GM23338 (cell line): ENCODE measurements around the gene SLC6A3. TPM values are rescaled to one million over a fixed set of nuclear protein-coding genes. Genes with fewer than 3 reads are reported as not detected.
A peak's percentile ranks its signal among the peaks of the same experiment; 100 is the strongest.

ENCODE experiments used
- ATAC-seq: fragments of 200-7000 bp; cut with Tn5 transposase; 3 replicates; pipeline ENCODE4 v1.9.1; 2020
- DNase-seq: peaks from one replicate; pipeline ENCODE4 v3.0.0-alpha.2; 2015; ENCODE audit warnings: low spot score
- H2AFZ ChIP-seq: fragments of 200-600 bp; sonication (generic); 2 replicates; pipeline ENCODE4 v1.8.0; 2016; ENCODE audit warnings: antibody characterized with exemption, mild to moderate bottlenecking, moderate library complexity
- H3F3A ChIP-seq: fragments of 200-600 bp; sonication (generic); replicated peaks from 2 replicates; pipeline ENCODE4 v1.8.0; 2017; ENCODE audit warnings: antibody characterized with exemption, mixed run types, low read depth
- H3K27ac ChIP-seq: fragments of 200-600 bp; sonication (generic); 2 replicates; pipeline ENCODE4 v1.6.1; 2016; ENCODE audit warnings: low read depth
- H3K27me3 ChIP-seq: fragments of 200-600 bp; sonication (generic); 2 replicates; pipeline ENCODE4 v1.8.0; 2016; ENCODE audit warnings: mild to moderate bottlenecking, mixed run types, moderate library complexity; ENCODE audit not compliant: insufficient read depth
- H3K36me3 ChIP-seq: fragments of 200-600 bp; sonication (generic); 2 replicates; pipeline ENCODE4 v1.8.0; 2016; ENCODE audit warnings: mild to moderate bottlenecking; ENCODE audit not compliant: insufficient read depth
- H3K4me1 ChIP-seq: fragments of 200-600 bp; sonication (generic); 2 replicates; pipeline ENCODE4 v1.8.0; 2016; ENCODE audit warnings: mild to moderate bottlenecking, moderate library complexity; ENCODE audit not compliant: insufficient read depth
- H3K4me2 ChIP-seq: fragments of 200-600 bp; sonication (generic); 2 replicates; pipeline ENCODE4 v1.7.1; 2017; ENCODE audit warnings: mixed run types
- H3K4me3 ChIP-seq: fragments of 200-600 bp; sonication (generic); 2 replicates; pipeline ENCODE4 v1.6.1; 2016; ENCODE audit warnings: mixed run types
- H3K79me2 ChIP-seq: fragments of 200-600 bp; sonication (generic); replicated peaks from 2 replicates; pipeline ENCODE4 v1.8.0; 2017; ENCODE audit warnings: mild to moderate bottlenecking; ENCODE audit not compliant: insufficient read depth
- H3K9me2 ChIP-seq: fragments of 200-600 bp; sonication (generic); 2 replicates; pipeline ENCODE4 v1.8.0; 2017; ENCODE audit not compliant: insufficient read depth
- H4K20me1 ChIP-seq: fragments of 200-600 bp; sonication (generic); replicated peaks from 2 replicates; pipeline ENCODE4 v1.8.0; 2017; ENCODE audit warnings: mild to moderate bottlenecking; ENCODE audit not compliant: insufficient read depth
- H3K27ac Mint-ChIP-seq: 2 replicates; pipeline ENCODE4 v1.8.0; 2020; ENCODE audit warnings: inconsistent platforms, mild to moderate bottlenecking, moderate library complexity, mixed read lengths
- H3K27me3 Mint-ChIP-seq: 3 replicates; pipeline ENCODE4 v1.8.0; 2022; ENCODE audit warnings: low read depth, mild to moderate bottlenecking, moderate library complexity, mixed read lengths, inconsistent platforms; ENCODE audit not compliant: insufficient read depth, poor library complexity
- H3K36me3 Mint-ChIP-seq: 3 replicates; pipeline ENCODE4 v1.8.0; 2021; ENCODE audit warnings: low read depth, mild to moderate bottlenecking, inconsistent platforms, moderate library complexity, mixed read lengths
- H3K4me1 Mint-ChIP-seq: 3 replicates; pipeline ENCODE4 v1.8.0; 2020; ENCODE audit warnings: mild to moderate bottlenecking, inconsistent platforms, mixed read lengths
- H3K4me3 Mint-ChIP-seq: 3 replicates; pipeline ENCODE4 v1.8.0; 2021; ENCODE audit warnings: moderate library complexity, mild to moderate bottlenecking, inconsistent platforms, mixed read lengths
- H3K9me3 Mint-ChIP-seq: 3 replicates; pipeline ENCODE4 v1.8.0; 2020; ENCODE audit warnings: moderate library complexity, mild to moderate bottlenecking, inconsistent platforms, mixed read lengths
- CREB1 ChIP-seq: fragments of 250-450 bp; sonication (Bioruptor Pico); IDR thresholded peaks from 2 replicates; pipeline ENCODE4 v1.5.0; 2020; ENCODE audit warnings: low read depth, mild to moderate bottlenecking, moderate library complexity
- EZH2 ChIP-seq: fragments of 200-600 bp; sonication (generic); IDR thresholded peaks from one replicate; pipeline ENCODE4 v1.8.0; 2017; ENCODE audit warnings: antibody characterized with exemption, mild to moderate bottlenecking, low read depth; ENCODE audit not compliant: unreplicated experiment
- JUNB ChIP-seq: IDR thresholded peaks from one replicate; pipeline ENCODE4 v1.6.1; 2016; ENCODE audit warnings: antibody characterized with exemption; ENCODE audit not compliant: unreplicated experiment
- NANOG ChIP-seq: IDR thresholded peaks from 2 replicates; pipeline ENCODE4 v1.6.1; 2016; ENCODE audit warnings: antibody characterized with exemption, borderline replicate concordance
- ZNF114 ChIP-seq: fragments of 250-450 bp; sonication (Bioruptor Pico); IDR thresholded peaks from 2 replicates; pipeline ENCODE4 v1.5.0; 2020; ENCODE audit warnings: mild to moderate bottlenecking, moderate library complexity
- polyA plus RNA-seq: library from polyadenylated mRNA; unstranded; fragments of >200 nt; fragmentation: Nextera tagmentation; extraction: Ambion mirVana; gene quantifications from 2 replicates; pipeline ENCODE4 v1.2.1, GENCODE V29; 2016
- total RNA-seq: library from RNA; depleted of rRNA; stranded (reverse); fragments of >200 nt; shearing (Covaris generic); gene quantifications from 2 replicates; pipeline ENCODE4 v1.2.3, GENCODE V29; 2014
- TF ChIP-seq, protein P1 (sequence below), 2 experiments: fragments of 200-600 bp in 1 of 2; sonication (generic) in 1 of 2; conservative IDR thresholded peaks; 2 replicates each; pipeline versions ENCODE4 v1.5.1 to v1.6.1; 2016 to 2017; ENCODE audit warnings: antibody characterized with exemption in 2 of 2, low read depth in 2 of 2, mild to moderate bottlenecking in 2 of 2, moderate library complexity in 1 of 2
- TF ChIP-seq, protein P2 (sequence below): IDR thresholded peaks from one replicate; pipeline ENCODE4 v1.6.1; 2018; ENCODE audit warnings: antibody characterized with exemption; ENCODE audit not compliant: unreplicated experiment
- TF ChIP-seq, protein P3 (sequence below): fragments of 250-450 bp; sonication (Bioruptor Pico); IDR thresholded peaks from 2 replicates; pipeline ENCODE4 v1.5.0; 2020; ENCODE audit warnings: mild to moderate bottlenecking, moderate library complexity
- TF ChIP-seq, protein P4 (sequence below): IDR thresholded peaks from 2 replicates; pipeline ENCODE4 v1.6.1; 2016; ENCODE audit warnings: antibody characterized with exemption

SLC6A3 gene
- total and polyA plus RNA-seq, 2 experiments from 2014 or later = 0.76 to 1.0 TPM

DNA sequence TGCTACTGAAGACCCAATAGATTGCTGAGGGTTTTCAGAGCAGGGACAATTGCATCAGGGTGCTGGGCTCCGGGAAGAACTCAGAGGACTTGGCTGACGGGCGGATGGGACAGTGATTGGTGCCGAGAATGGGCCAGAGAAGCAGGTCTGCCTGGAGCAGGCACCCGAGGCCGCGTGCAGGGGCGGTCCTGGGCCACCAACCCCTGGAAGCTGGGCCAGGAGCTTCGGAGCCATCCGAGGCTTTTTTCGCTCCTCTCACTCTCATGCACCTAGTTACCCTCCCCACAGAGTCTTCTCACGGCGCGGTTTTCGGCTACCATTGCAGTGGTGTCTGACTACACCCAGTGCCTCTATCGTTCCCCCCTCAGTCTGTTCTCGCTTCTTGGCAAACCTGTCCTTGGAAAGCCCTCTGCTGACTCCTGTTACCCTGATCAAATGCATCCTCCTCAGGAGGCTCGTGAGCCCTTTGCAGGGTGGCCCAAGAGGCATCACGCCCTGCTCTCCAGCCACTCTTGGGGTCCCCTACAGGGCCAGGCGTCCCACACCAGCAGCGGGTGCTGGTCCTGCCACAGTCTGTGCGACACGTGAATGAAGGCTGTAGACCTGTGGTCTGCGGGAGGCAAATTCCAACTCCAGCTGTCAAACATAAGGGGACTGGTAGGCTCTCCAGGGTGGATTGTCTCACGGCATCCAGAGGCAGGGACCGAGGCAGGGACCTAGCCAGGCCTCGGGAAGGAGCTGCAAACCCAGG, 99.2 kb downstream of the SLC6A3 start:
- Histone ChIP-seq H3K4me3 (peak overlapping the region; percentile 98), H3K79me2 (peaks cover 17% of the 10 kb centered on the region), H3K27ac (no peak overlapping the region), H3K36me3 (peaks cover 6% of the 10 kb centered on the region; the same call in 1 of the 2 replicates), H3K9me2 (no peaks in the 10 kb centered on the region), H3F3A (no peaks in the 10 kb centered on the region), H3K4me2 (peak overlapping the region; percentile 93), H3K4me1 (peaks cover 11% of the 10 kb centered on the region), H4K20me1 (peaks cover 17% of the 10 kb centered on the region), H3K27me3 (no peaks in the 10 kb centered on the region), H2AFZ (no peak overlapping the region)
- Mint-ChIP-seq H3K36me3 (peaks cover 30% of the 10 kb centered on the region), H3K27me3 (peaks cover 3% of the 10 kb centered on the region), H3K9me3 (no peaks in the 10 kb centered on the region; the same call in 2 of the 3 replicates), H3K4me3 (peak overlapping the region; percentile 77), H3K4me1 (peaks cover 16% of the 10 kb centered on the region), H3K27ac (no peak overlapping the region)
- DNase-seq (no peak), ATAC-seq (no peak)
- no peak for TF ChIP-seq ZNF114 (CRISPR knock-in tag)
- TF ChIP-seq, protein P1, sequence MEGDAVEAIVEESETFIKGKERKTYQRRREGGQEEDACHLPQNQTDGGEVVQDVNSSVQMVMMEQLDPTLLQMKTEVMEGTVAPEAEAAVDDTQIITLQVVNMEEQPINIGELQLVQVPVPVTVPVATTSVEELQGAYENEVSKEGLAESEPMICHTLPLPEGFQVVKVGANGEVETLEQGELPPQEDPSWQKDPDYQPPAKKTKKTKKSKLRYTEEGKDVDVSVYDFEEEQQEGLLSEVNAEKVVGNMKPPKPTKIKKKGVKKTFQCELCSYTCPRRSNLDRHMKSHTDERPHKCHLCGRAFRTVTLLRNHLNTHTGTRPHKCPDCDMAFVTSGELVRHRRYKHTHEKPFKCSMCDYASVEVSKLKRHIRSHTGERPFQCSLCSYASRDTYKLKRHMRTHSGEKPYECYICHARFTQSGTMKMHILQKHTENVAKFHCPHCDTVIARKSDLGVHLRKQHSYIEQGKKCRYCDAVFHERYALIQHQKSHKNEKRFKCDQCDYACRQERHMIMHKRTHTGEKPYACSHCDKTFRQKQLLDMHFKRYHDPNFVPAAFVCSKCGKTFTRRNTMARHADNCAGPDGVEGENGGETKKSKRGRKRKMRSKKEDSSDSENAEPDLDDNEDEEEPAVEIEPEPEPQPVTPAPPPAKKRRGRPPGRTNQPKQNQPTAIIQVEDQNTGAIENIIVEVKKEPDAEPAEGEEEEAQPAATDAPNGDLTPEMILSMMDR (conservative IDR thresholded peaks at IDR 0.05; ENCODE audit: low read depth in 2 of 2) = no peak
- TF ChIP-seq CREB1 (CRISPR knock-in tag) = no peak
- no peak for TF ChIP-seq JUNB
- TF ChIP-seq, protein P2, sequence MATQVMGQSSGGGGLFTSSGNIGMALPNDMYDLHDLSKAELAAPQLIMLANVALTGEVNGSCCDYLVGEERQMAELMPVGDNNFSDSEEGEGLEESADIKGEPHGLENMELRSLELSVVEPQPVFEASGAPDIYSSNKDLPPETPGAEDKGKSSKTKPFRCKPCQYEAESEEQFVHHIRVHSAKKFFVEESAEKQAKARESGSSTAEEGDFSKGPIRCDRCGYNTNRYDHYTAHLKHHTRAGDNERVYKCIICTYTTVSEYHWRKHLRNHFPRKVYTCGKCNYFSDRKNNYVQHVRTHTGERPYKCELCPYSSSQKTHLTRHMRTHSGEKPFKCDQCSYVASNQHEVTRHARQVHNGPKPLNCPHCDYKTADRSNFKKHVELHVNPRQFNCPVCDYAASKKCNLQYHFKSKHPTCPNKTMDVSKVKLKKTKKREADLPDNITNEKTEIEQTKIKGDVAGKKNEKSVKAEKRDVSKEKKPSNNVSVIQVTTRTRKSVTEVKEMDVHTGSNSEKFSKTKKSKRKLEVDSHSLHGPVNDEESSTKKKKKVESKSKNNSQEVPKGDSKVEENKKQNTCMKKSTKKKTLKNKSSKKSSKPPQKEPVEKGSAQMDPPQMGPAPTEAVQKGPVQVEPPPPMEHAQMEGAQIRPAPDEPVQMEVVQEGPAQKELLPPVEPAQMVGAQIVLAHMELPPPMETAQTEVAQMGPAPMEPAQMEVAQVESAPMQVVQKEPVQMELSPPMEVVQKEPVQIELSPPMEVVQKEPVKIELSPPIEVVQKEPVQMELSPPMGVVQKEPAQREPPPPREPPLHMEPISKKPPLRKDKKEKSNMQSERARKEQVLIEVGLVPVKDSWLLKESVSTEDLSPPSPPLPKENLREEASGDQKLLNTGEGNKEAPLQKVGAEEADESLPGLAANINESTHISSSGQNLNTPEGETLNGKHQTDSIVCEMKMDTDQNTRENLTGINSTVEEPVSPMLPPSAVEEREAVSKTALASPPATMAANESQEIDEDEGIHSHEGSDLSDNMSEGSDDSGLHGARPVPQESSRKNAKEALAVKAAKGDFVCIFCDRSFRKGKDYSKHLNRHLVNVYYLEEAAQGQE = no peak
- TF ChIP-seq, protein P3, sequence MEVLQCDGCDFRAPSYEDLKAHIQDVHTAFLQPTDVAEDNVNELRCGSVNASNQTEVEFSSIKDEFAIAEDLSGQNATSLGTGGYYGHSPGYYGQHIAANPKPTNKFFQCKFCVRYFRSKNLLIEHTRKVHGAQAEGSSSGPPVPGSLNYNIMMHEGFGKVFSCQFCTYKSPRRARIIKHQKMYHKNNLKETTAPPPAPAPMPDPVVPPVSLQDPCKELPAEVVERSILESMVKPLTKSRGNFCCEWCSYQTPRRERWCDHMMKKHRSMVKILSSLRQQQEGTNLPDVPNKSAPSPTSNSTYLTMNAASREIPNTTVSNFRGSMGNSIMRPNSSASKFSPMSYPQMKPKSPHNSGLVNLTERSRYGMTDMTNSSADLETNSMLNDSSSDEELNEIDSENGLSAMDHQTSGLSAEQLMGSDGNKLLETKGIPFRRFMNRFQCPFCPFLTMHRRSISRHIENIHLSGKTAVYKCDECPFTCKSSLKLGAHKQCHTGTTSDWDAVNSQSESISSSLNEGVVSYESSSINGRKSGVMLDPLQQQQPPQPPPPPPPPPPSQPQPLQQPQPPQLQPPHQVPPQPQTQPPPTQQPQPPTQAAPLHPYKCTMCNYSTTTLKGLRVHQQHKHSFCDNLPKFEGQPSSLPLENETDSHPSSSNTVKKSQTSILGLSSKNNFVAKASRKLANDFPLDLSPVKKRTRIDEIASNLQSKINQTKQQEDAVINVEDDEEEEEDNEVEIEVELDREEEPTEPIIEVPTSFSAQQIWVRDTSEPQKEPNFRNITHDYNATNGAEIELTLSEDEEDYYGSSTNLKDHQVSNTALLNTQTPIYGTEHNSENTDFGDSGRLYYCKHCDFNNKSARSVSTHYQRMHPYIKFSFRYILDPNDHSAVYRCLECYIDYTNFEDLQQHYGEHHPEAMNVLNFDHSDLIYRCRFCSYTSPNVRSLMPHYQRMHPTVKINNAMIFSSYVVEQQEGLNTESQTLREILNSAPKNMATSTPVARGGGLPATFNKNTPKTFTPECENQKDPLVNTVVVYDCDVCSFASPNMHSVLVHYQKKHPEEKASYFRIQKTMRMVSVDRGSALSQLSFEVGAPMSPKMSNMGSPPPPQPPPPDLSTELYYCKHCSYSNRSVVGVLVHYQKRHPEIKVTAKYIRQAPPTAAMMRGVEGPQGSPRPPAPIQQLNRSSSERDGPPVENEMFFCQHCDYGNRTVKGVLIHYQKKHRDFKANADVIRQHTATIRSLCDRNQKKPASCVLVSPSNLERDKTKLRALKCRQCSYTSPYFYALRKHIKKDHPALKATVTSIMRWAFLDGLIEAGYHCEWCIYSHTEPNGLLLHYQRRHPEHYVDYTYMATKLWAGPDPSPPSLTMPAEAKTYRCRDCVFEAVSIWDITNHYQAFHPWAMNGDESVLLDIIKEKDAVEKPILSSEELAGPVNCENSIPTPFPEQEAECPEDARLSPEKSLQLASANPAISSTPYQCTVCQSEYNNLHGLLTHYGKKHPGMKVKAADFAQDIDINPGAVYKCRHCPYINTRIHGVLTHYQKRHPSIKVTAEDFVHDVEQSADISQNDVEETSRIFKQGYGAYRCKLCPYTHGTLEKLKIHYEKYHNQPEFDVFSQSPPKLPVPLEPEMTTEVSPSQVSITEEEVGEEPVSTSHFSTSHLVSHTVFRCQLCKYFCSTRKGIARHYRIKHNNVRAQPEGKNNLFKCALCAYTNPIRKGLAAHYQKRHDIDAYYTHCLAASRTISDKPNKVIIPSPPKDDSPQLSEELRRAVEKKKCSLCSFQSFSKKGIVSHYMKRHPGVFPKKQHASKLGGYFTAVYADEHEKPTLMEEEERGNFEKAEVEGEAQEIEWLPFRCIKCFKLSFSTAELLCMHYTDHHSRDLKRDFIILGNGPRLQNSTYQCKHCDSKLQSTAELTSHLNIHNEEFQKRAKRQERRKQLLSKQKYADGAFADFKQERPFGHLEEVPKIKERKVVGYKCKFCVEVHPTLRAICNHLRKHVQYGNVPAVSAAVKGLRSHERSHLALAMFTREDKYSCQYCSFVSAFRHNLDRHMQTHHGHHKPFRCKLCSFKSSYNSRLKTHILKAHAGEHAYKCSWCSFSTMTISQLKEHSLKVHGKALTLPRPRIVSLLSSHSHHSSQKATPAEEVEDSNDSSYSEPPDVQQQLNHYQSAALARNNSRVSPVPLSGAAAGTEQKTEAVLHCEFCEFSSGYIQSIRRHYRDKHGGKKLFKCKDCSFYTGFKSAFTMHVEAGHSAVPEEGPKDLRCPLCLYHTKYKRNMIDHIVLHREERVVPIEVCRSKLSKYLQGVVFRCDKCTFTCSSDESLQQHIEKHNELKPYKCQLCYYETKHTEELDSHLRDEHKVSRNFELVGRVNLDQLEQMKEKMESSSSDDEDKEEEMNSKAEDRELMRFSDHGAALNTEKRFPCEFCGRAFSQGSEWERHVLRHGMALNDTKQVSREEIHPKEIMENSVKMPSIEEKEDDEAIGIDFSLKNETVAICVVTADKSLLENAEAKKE (CRISPR knock-in tag) = no peak
- no peak for TF ChIP-seq EZH2
- TF ChIP-seq, protein P4, sequence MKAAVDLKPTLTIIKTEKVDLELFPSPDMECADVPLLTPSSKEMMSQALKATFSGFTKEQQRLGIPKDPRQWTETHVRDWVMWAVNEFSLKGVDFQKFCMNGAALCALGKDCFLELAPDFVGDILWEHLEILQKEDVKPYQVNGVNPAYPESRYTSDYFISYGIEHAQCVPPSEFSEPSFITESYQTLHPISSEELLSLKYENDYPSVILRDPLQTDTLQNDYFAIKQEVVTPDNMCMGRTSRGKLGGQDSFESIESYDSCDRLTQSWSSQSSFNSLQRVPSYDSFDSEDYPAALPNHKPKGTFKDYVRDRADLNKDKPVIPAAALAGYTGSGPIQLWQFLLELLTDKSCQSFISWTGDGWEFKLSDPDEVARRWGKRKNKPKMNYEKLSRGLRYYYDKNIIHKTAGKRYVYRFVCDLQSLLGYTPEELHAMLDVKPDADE = no peak
- TF ChIP-seq NANOG = no peak
